A673 (cell line): ENCODE data around the gene CRNN.

Source experiments
- CTCF ChIP-seq: fragments of 300-800, 200-600 bp; sonication (generic); conservative IDR thresholded peaks from 2 replicates; pipeline ENCODE4 v1.5.1; 2017; ENCODE audit warnings: low read depth, mild to moderate bottlenecking, antibody characterized with exemption, low read length, moderate library complexity, mixed read lengths
- EZH2 ChIP-seq: fragments of 200-600 bp; sonication (generic); IDR thresholded peaks from 2 replicates; pipeline ENCODE4 v1.6.1; 2017; ENCODE audit warnings: borderline replicate concordance, low read depth, mild to moderate bottlenecking, mixed read lengths, antibody characterized with exemption, low read length; ENCODE audit not compliant: poor library complexity, severe bottlenecking

DNA sequence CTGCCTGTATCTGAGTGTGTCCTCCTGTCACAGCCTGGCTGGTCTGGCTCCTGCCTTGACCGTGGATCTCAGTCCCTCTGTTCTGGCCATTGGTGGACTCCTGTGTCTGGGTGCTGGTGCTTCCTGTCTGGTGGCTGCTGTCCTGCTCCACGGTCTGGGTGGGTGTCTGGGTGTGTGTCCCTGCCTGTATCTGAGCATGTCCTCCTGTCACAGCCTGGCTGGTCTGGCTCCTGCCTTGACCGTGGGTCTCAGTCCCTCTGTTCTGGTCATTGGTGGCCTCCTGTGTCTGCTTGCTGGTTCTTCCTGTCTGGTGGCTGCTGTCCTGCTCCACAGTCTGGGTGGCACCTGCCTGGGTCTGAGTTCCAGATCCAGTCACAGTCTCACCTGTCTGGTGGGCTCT, 4.0 kb downstream of the CRNN start:
- no peak for TF ChIP-seq CTCF
- no peak for TF ChIP-seq EZH2
